ENCODE data around the gene ILK. TPM values are rescaled to one million over a fixed set of nuclear protein-coding genes. Genes with fewer than 3 reads are reported as not detected.

Gene ILK
- total RNA-seq, 1 experiment from 2014 or later, result 73.5 TPM

- TF ChIP-seq SP1 (IDR thresholded peaks at IDR 0.05; ENCODE audit: low read depth), result no peak
These were observed 28.8 kb downstream of the ILK start (continued) for GRCh38 chr11:6632116-6633073.

- intact Hi-C loops (cut with micrococcal nuclease), result no loop called here
- ChIA-PET RAD21 (ENCODE audit: low non-redundant PET in 1 of 2, low total read pairs in 2 of 2, uncharacterized antibody in 2 of 2, unreplicated experiment in 2 of 2) (no interaction called here), CTCF (no interaction called here), POLR2A (no interaction called here)
- Histone ChIP-seq H2AFZ (ENCODE audit: low read depth, low read length, poor library complexity, severe bottlenecking) (no peak overlapping the region), H3K9me2 (ENCODE audit: insufficient read depth) (no peaks in the 10 kb centered on the region), H3K27ac (ENCODE audit: low read depth, low read length) (no peak overlapping the region), H3K9ac (ENCODE audit: low read length) (no peak overlapping the region), H3K4me3 (replicated peaks in 1 of 2; ENCODE audit: low read depth in 1 of 2, low read length in 2 of 2) (no peak overlapping the region), H3K9me3 (ENCODE audit: control insufficient read depth in 1 of 2, insufficient read depth in 1 of 2, low read depth in 1 of 2, low read length in 2 of 2) (no peaks in the 10 kb centered on the region), H4K20me1 (ENCODE audit: insufficient read depth) (no peaks in the 10 kb centered on the region), H3K27me3 (ENCODE audit: insufficient read depth, low read length) (no peaks in the 10 kb centered on the region), H3K36me3 (ENCODE audit: control insufficient read depth in 1 of 2, insufficient read depth in 2 of 2, low read length in 2 of 2) (no peaks in the 10 kb centered on the region), H3K4me1 (ENCODE audit: control insufficient read depth in 1 of 2, insufficient read depth in 2 of 2, low read length in 2 of 2) (peaks cover 6 to 14% of the 10 kb centered on the region in 2 experiments; a peak in 3 of 4 replicates), H3K79me2 (ENCODE audit: insufficient read depth, low read length) (no peaks in the 10 kb centered on the region), H3K4me2 (ENCODE audit: low read length) (no peak overlapping the region)
- no peak for TF ChIP-seq REST (IDR thresholded peaks at IDR 0.05; ENCODE audit: low read depth)
- ATAC-seq (no peak), DNase-seq (ENCODE audit: low read depth, low spot score) (no peak)
- BruUV-seq (replicated peaks), result no TSS peak
These were observed 30.1 kb downstream of the ILK start for GRCh38 chr11:6633422-6634408.

Measured in HCT116 (cell line).